CD14-positive monocyte (primary cell): Measurements from ENCODE around the gene PLBD2. TPM values are rescaled to one million over a fixed set of nuclear protein-coding genes. Genes with fewer than 3 reads are reported as not detected.

Source experiments
- DNase-seq, 3 donors: peaks; one replicate each; pipeline ENCODE4 v3.0.0-alpha.2; 2011 to 2022
- H2AFZ ChIP-seq: 2 replicates; pipeline ENCODE4 v1.6.0; 2012; ENCODE audit warnings: mild to moderate bottlenecking, low read depth, low read length, inconsistent platforms; ENCODE audit not compliant: insufficient read depth, poor library complexity, severe bottlenecking
- H3K27ac ChIP-seq, 2 donors: 1 replicate in 1 of 2; 2 replicates in 1 of 2; pipeline ENCODE4 v1.5.1; 2012 to 2013; ENCODE audit warnings: low read length in 2 of 2, control low read depth in 1 of 2, inconsistent platforms in 1 of 2, low read depth in 1 of 2, mild to moderate bottlenecking in 1 of 2
- H3K27me3 ChIP-seq, 2 donors: one replicate each; pipeline versions ENCODE4 v1.6.0 to v1.6.1; 2011 to 2013; ENCODE audit warnings: low read length in 2 of 2; ENCODE audit not compliant: control insufficient read depth in 2 of 2, insufficient read depth in 2 of 2
- H3K36me3 ChIP-seq, 2 donors: replicated peaks in 1 of 2; 1 replicate in 1 of 2; 2 replicates in 1 of 2; pipeline versions ENCODE4 v1.5.1 to v1.6.1; 2012 to 2013; ENCODE audit warnings: low read length in 2 of 2, control low read depth in 1 of 2, inconsistent platforms in 1 of 2, mild to moderate bottlenecking in 1 of 2; ENCODE audit not compliant: insufficient read depth in 2 of 2, control insufficient read depth in 1 of 2
- H3K4me1 ChIP-seq, 2 donors: 1 replicate in 1 of 2; 2 replicates in 1 of 2; pipeline versions ENCODE4 v1.5.1 to v1.6.1; 2012 to 2013; ENCODE audit warnings: low read length in 2 of 2, control low read depth in 1 of 2, inconsistent platforms in 1 of 2, mild to moderate bottlenecking in 1 of 2, moderate library complexity in 1 of 2; ENCODE audit not compliant: insufficient read depth in 2 of 2, control insufficient read depth in 1 of 2
- H3K4me2 ChIP-seq: replicated peaks from 2 replicates; pipeline ENCODE3; 2012; ENCODE audit warnings: low read length, moderate library complexity, mild to moderate bottlenecking; ENCODE audit not compliant: poor library complexity, severe bottlenecking; ENCODE audit errors: extremely low read depth
- H3K4me3 ChIP-seq, 3 experiments: fragments of 200-600 bp in 1 of 3; sonication (generic) in 1 of 3; replicated peaks in 1 of 3; 1 replicate in 2 of 3; 2 replicates in 1 of 3; pipeline ENCODE4 v1.5.1; 2011 to 2013; ENCODE audit warnings: low read length in 3 of 3, mild to moderate bottlenecking in 3 of 3, control low read depth in 2 of 3, low read depth in 2 of 3, inconsistent platforms in 1 of 3, moderate library complexity in 1 of 3
- H3K79me2 ChIP-seq: 2 replicates; pipeline ENCODE4 v1.6.0; 2012; ENCODE audit warnings: mild to moderate bottlenecking, control low read depth, inconsistent platforms, low read length, moderate library complexity; ENCODE audit not compliant: insufficient read depth
- H3K9ac ChIP-seq: 2 replicates; pipeline ENCODE4 v1.6.0; 2017; ENCODE audit warnings: low read length, mild to moderate bottlenecking; ENCODE audit not compliant: insufficient read depth, poor library complexity, severe bottlenecking
- H3K9me3 ChIP-seq, 2 donors: replicated peaks in 1 of 2; 1 replicate in 1 of 2; 2 replicates in 1 of 2; pipeline versions ENCODE4 v1.5.1 to v1.6.1; 2012 to 2013; ENCODE audit warnings: low read length in 2 of 2, control low read depth in 1 of 2; ENCODE audit not compliant: control insufficient read depth in 1 of 2, insufficient read depth in 1 of 2
- H4K20me1 ChIP-seq: 2 replicates; pipeline ENCODE4 v1.6.0; 2012; ENCODE audit warnings: mild to moderate bottlenecking, low read length, control low read depth, moderate library complexity; ENCODE audit not compliant: insufficient read depth
- H3K27ac Mint-ChIP-seq, 7 donors: one replicate each; pipeline ENCODE4 v1.8.0; 2020; ENCODE audit warnings: mild to moderate bottlenecking in 7 of 7, mixed read lengths in 7 of 7, moderate library complexity in 6 of 7, inconsistent platforms in 2 of 7
- H3K27me3 Mint-ChIP-seq, 3 donors: one replicate each; pipeline ENCODE4 v1.8.0; 2021 to 2022; ENCODE audit warnings: low read depth in 3 of 3, mild to moderate bottlenecking in 3 of 3, mixed read lengths in 3 of 3, moderate library complexity in 3 of 3, inconsistent platforms in 1 of 3
- H3K36me3 Mint-ChIP-seq, 2 donors: one replicate each; pipeline ENCODE4 v1.8.0; 2020; ENCODE audit warnings: mixed read lengths in 2 of 2, inconsistent platforms in 1 of 2, mild to moderate bottlenecking in 1 of 2
- H3K4me1 Mint-ChIP-seq: one replicate; pipeline ENCODE4 v1.8.0; 2020; ENCODE audit warnings: mild to moderate bottlenecking, mixed read lengths
- H3K4me3 Mint-ChIP-seq, 2 donors: one replicate each; pipeline ENCODE4 v1.8.0; 2020; ENCODE audit warnings: mild to moderate bottlenecking in 2 of 2, mixed read lengths in 2 of 2, moderate library complexity in 1 of 2
- H3K9me3 Mint-ChIP-seq, 7 donors: one replicate each; pipeline ENCODE4 v1.8.0; 2020 to 2022; ENCODE audit warnings: mixed read lengths in 7 of 7, mild to moderate bottlenecking in 6 of 7, moderate library complexity in 6 of 7, inconsistent platforms in 2 of 7
- CTCF ChIP-seq: fragments of 200-600 bp; IDR thresholded peaks from one replicate; pipeline ENCODE4 v1.8.0; 2022; ENCODE audit warnings: antibody characterized with exemption, mild to moderate bottlenecking
- WGBS: methylation state at CpG from one replicate; pipeline ENCODE4 v1.1.5; 2013; ENCODE audit warnings: missing lambda C conversion rate; ENCODE audit not compliant: insufficient coverage; 5-methylcytosine and 5-hydroxymethylcytosine counted together
- intact Hi-C, 2 donors: fragments of 100-400 bp; cut with micrococcal nuclease; formaldehyde crosslinking; loops; one replicate each; pipeline versions ENCODE4 v1.15.0 to v1.15.1; 2023
- polyA minus RNA-seq: library from RNA; depleted of rRNA, polyadenylated mRNA; stranded (reverse); fragments of >200 nt; gene quantifications from 2 replicates; pipeline ENCODE4 v1.2.3, GENCODE V29; 2012
- polyA plus RNA-seq, 3 donors: library from polyadenylated mRNA; depleted of rRNA in 1 of 3; unstranded in 2 of 3; stranded (reverse) in 1 of 3; fragments of 300-500 nt in 2 of 3; fragments of >200 nt in 1 of 3; fragmentation: Illumina TruSeq in 2 of 3; gene quantifications; 1 replicate in 2 of 3; 2 replicates in 1 of 3; pipeline ENCODE4 v1.2.3, GENCODE V29; 2012 to 2021
- total RNA-seq, 12 experiments: library from RNA in 1 of 12; stranded (reverse) in 1 of 12; fragments of 120-200 nt in 1 of 12; gene quantifications; one replicate each; pipeline ENCODE4 v1.2.4 and lab custom pipeline; 2013 to 2026; ENCODE audit warnings: mixed read lengths in 6 of 12, inconsistent platforms in 1 of 12

The PLBD2 gene
- 9.9 TPM for total RNA-seq (2013)
- 10 to 100 TPM in 1 of 3 donors, 1 to 10 TPM in 2; 8.5 to 12.4 (median 8.8) TPM for polyA plus RNA-seq
- 14.3 and 16.8 TPM in 2 replicates for polyA minus RNA-seq
- 5.9 to 49.0 (median 15.1) reads per million in 11 experiments for total RNA-seq (lab: John Stamatoyannopoulos, UW)

GRCh38 chr12:113358381-113359132 is at the start of gene PLBD2:
Gene PLBD2, plus strand, starts transcription at chr12:113358587. Its CDS starts 14 bp downstream, at chr12:113358601.
- H3K9me3 Mint-ChIP-seq: peaks cover 0 to 5% (median 0%) of the 10 kb centered on the region in 7 donors

More at GRCh38 chr12:113358381-113359132, at the start of gene PLBD2:
- Mint-ChIP-seq H3K4me3 (peak within 1 kb of the TSS; percentile 91 to 92), H3K4me1 (peaks cover 34% of the 10 kb centered on the region), H3K27me3 (peaks cover 0 to 5% (median 4%) of the 10 kb centered on the region in 3 donors), H3K36me3 (peaks cover 7 to 10% of the 10 kb centered on the region in 2 donors), H3K27ac (peak within 1 kb of the TSS; percentile 90 to 97 (median 94))
- 1% methylated on average over 66 of the region's 67 CpGs for WGBS
- peak; percentile 89 to 93 (median 90) for DNase-seq
- Histone ChIP-seq H3K79me2 (peaks cover 7% of the 10 kb centered on the region), H3K27ac (peak within 1 kb of the TSS; percentile 69 to 82), H4K20me1 (peaks cover 19% of the 10 kb centered on the region), H3K4me3 (peak within 1 kb of the TSS; percentile 68 to 90 (median 86)), H3K4me2 (peak within 1 kb of the TSS; percentile 90), H3K9me3 (no peaks in the 10 kb centered on the region), H3K9ac (peak within 1 kb of the TSS; percentile 82), H3K4me1 (peaks cover 32 to 33% of the 10 kb centered on the region in 2 donors), H3K36me3 (no peaks in the 10 kb centered on the region), H2AFZ (peak within 1 kb of the TSS; percentile 95), H3K27me3 (no peaks in the 10 kb centered on the region)
- TF ChIP-seq CTCF: no peak
- intact Hi-C loops: loop anchor here (2.0 to 5.0 kb wide), 3 partner anchors 24 to 69 kb away; partner anchors contain the start of gene SLC8B1 (in 1 of the 2)
